Uterus (tissue), 4 donors: ENCODE measurements around the gene MDC1. TPM values are rescaled to one million over a fixed set of nuclear protein-coding genes. Genes with fewer than 3 reads are reported as not detected.

Experiments
- DNase-seq, 2 donors: peaks; one replicate each; pipeline ENCODE4 v3.0.0-alpha.2; 2019 to 2020
- H3K27ac ChIP-seq, 2 donors: fragments of 200-600 bp; sonication (generic); 1 replicate in 1 of 2; 2 replicates in 1 of 2; pipeline ENCODE4 v1.5.1; 2016 to 2018
- H3K27me3 ChIP-seq, 2 donors: fragments of 200-600 bp; sonication (generic); one replicate each; pipeline ENCODE4 v1.5.1; 2018 to 2019; ENCODE audit warnings: control low read depth in 1 of 2
- H3K36me3 ChIP-seq, 2 donors: fragments of 200-600 bp; sonication (generic); one replicate each; pipeline ENCODE4 v1.5.1; 2019; ENCODE audit warnings: control low read depth in 1 of 2
- H3K4me1 ChIP-seq, 2 donors: fragments of 200-600 bp; sonication (generic); one replicate each; pipeline ENCODE4 v1.5.1; 2018 to 2019; ENCODE audit warnings: control low read depth in 1 of 2
- H3K4me3 ChIP-seq, 2 donors: fragments of 200-600 bp; sonication (generic); 1 replicate in 1 of 2; 2 replicates in 1 of 2; pipeline ENCODE4 v1.5.1; 2018 to 2019; ENCODE audit warnings: mild to moderate bottlenecking in 1 of 2
- H3K9me3 ChIP-seq, 2 donors: fragments of 200-600 bp; sonication (generic); one replicate each; pipeline ENCODE4 v1.5.1; 2019; ENCODE audit warnings: control low read depth in 1 of 2
- POLR2A ChIP-seq, 2 donors: fragments of 450-650 bp; IDR thresholded peaks; one replicate each; pipeline ENCODE4 v1.6.1; 2016; ENCODE audit warnings: antibody characterized with exemption in 2 of 2, mild to moderate bottlenecking in 1 of 2, moderate library complexity in 1 of 2
- intact Hi-C: fragments of 100-400 bp; cut with DNase I; formaldehyde crosslinking; loops from one replicate; pipeline ENCODE4 v1.15.1; 2023; ENCODE audit warnings: low total_unique reads
- total RNA-seq, 4 donors: library from RNA; depleted of rRNA in 3 of 4; stranded (reverse); fragments of >200 nt in 3 of 4; gene quantifications; one replicate each; pipeline versions ENCODE4 v1.1.0 to v1.2.4, GENCODE V29; 2014 to 2023
- TF ChIP-seq, protein P1 (sequence below), 4 experiments: fragments of 200-600 bp in 2 of 4; fragments of 450-650 bp in 2 of 4; sonication (generic) in 2 of 4; IDR thresholded peaks; one replicate each; pipeline ENCODE4 v1.5.1; 2016 to 2019; ENCODE audit warnings: antibody characterized with exemption in 4 of 4, mild to moderate bottlenecking in 2 of 4, moderate library complexity in 1 of 4
- donor health status: DM: yes; HTN: yes; CAD: no.

Gene MDC1
- total RNA-seq, 4 donors from 2014 or later: 3.1 to 61.9 (median 10.2) TPM

DNA sequence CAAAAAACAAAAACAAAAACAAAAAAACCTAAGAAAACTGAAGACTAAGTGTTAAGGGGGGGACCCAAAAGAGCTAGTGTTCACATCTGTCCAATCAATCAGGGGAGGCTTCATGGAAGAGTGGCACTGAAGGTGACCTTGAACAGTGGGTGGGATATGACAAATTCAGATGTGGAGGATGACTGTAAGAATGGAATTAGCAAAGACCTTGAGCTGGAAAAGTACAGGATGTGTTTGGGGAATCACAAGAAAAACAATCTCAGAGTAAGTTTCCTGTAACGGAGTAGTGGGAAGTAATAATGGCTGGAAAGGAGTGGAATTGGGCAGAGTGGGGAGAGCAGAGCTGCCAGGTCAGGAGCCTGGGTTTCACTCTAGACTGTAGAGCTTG lies 30.2 kb upstream of the MDC1 start:
- Histone ChIP-seq H3K36me3 (no peaks in the 10 kb centered on the region), H3K4me1 (peaks cover 0 to 6% of the 10 kb centered on the region in 2 donors), H3K4me3 (no peak overlapping the region), H3K27me3 (no peaks in the 10 kb centered on the region), H3K9me3 (no peaks in the 10 kb centered on the region), H3K27ac (peak overlapping the region; percentile 15 to 60)
- intact Hi-C loops: no loop called here
- TF ChIP-seq, protein P1, sequence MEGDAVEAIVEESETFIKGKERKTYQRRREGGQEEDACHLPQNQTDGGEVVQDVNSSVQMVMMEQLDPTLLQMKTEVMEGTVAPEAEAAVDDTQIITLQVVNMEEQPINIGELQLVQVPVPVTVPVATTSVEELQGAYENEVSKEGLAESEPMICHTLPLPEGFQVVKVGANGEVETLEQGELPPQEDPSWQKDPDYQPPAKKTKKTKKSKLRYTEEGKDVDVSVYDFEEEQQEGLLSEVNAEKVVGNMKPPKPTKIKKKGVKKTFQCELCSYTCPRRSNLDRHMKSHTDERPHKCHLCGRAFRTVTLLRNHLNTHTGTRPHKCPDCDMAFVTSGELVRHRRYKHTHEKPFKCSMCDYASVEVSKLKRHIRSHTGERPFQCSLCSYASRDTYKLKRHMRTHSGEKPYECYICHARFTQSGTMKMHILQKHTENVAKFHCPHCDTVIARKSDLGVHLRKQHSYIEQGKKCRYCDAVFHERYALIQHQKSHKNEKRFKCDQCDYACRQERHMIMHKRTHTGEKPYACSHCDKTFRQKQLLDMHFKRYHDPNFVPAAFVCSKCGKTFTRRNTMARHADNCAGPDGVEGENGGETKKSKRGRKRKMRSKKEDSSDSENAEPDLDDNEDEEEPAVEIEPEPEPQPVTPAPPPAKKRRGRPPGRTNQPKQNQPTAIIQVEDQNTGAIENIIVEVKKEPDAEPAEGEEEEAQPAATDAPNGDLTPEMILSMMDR (IDR thresholded peaks at IDR 0.05): no peak
- DNase-seq: no peak

- no peaks in the 10 kb centered on the region for H3K27me3 ChIP-seq
- peak; percentile 87 to 88 for DNase-seq
- no peaks in the 10 kb centered on the region for H3K36me3 ChIP-seq
- intact Hi-C loops: loop anchor here (5.0 kb wide), 1 partner anchor 133 kb away; no protein-coding TSS in a partner anchor
- no peaks in the 10 kb centered on the region for H3K9me3 ChIP-seq
- H3K4me1 ChIP-seq: peaks cover 8 to 12% of the 10 kb centered on the region in 2 donors
- H3K4me3 ChIP-seq: peak within 1 kb of the TSS; percentile 81 to 88
- TF ChIP-seq POLR2A (IDR thresholded peaks at IDR 0.05): peak; percentile 43 to 75
- TF ChIP-seq, protein P1 (IDR thresholded peaks at IDR 0.05): peak; percentile 60 to 89 (median 73)
- peak within 1 kb of the TSS; percentile 96 to 99 for H3K27ac ChIP-seq
Observed at GRCh38 chr6:30744054-30744805, 27.1 kb upstream of the MDC1 start, which contains the start of gene IER3. TSS of gene IER3 (minus strand) at chr6:30744547. CDS start at chr6:30744518, 29 bp downstream.

GRCh38 chr6:30743099-30744053 lies 26.3 kb upstream of the MDC1 start:
- Histone ChIP-seq H3K4me1 (peaks cover 8 to 12% of the 10 kb centered on the region in 2 donors), H3K27me3 (no peaks in the 10 kb centered on the region), H3K36me3 (no peaks in the 10 kb centered on the region), H3K9me3 (no peaks in the 10 kb centered on the region), H3K27ac (peak overlapping the region; percentile 96 to 99), H3K4me3 (peak overlapping the region; percentile 81 to 88)
- TF ChIP-seq, protein P1 (IDR thresholded peaks at IDR 0.05): no peak
- no peak for TF ChIP-seq POLR2A (IDR thresholded peaks at IDR 0.05)
- intact Hi-C loops: loop anchor here (5.0 kb wide), 1 partner anchor 134 kb away; no protein-coding TSS in a partner anchor
- peak; percentile 43 to 60 for DNase-seq

GRCh38 chr6:30742316-30743098 lies 25.4 kb upstream of the MDC1 start, which contains the start of gene FLOT1:
TSS of gene FLOT1 (minus strand) at chr6:30742687. CDS start at chr6:30742189, 498 bp downstream.
- no peaks in the 10 kb centered on the region for H3K36me3 ChIP-seq
- H3K9me3 ChIP-seq: no peaks in the 10 kb centered on the region
- H3K27me3 ChIP-seq: no peaks in the 10 kb centered on the region
- intact Hi-C loops: loop anchor here (5.0 kb wide), 1 partner anchor 135 kb away; no protein-coding TSS in a partner anchor
- peak within 1 kb of the TSS; percentile 96 to 99 for H3K27ac ChIP-seq
- peak; percentile 96 for DNase-seq
- peaks cover 8 to 12% of the 10 kb centered on the region in 2 donors for H3K4me1 ChIP-seq
- peak; percentile 60 to 67 for TF ChIP-seq POLR2A (IDR thresholded peaks at IDR 0.05)
- TF ChIP-seq, protein P1 (IDR thresholded peaks at IDR 0.05): peak in 2 of 4 experiments; percentile 1 to 12
- peak within 1 kb of the TSS; percentile 81 to 88 for H3K4me3 ChIP-seq
